ENCODE results near the gene ING5.

Gene ING5

DNA sequence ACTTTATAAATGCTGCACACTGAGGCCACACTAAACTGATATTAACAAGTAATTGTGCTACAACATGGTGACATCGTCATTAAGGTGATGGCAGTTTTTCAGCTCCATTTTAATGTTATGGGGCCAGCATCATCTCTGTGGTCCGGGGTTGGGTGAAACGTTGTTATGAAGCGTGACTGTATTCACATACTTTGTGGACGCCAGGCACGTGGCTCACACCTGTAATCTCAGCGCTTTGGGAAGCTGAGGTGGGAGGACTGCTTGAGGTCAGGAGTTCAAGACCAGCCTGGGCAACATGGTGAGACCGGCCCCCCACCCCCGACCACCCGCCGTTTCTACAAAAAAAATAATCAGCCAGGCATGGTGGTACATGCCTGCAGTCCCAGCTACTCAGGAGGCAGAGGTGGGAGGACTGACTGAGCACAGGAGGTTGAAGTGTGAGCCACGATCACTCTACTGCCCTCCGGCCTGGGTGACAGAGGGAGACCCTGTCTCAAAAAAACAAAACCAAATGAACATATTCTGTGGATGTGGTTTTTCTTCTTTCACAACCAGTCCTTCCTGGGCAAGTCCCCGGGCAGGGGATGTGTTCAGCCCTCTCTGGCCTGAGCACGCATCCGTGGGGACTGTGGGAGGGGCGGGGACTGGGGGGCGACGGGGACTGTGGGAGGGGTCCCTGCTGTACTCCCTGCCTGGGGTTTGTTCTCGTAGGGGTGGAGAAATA is 61.9 kb downstream of the ING5 start:
- DNase-seq, result no peak

DNA sequence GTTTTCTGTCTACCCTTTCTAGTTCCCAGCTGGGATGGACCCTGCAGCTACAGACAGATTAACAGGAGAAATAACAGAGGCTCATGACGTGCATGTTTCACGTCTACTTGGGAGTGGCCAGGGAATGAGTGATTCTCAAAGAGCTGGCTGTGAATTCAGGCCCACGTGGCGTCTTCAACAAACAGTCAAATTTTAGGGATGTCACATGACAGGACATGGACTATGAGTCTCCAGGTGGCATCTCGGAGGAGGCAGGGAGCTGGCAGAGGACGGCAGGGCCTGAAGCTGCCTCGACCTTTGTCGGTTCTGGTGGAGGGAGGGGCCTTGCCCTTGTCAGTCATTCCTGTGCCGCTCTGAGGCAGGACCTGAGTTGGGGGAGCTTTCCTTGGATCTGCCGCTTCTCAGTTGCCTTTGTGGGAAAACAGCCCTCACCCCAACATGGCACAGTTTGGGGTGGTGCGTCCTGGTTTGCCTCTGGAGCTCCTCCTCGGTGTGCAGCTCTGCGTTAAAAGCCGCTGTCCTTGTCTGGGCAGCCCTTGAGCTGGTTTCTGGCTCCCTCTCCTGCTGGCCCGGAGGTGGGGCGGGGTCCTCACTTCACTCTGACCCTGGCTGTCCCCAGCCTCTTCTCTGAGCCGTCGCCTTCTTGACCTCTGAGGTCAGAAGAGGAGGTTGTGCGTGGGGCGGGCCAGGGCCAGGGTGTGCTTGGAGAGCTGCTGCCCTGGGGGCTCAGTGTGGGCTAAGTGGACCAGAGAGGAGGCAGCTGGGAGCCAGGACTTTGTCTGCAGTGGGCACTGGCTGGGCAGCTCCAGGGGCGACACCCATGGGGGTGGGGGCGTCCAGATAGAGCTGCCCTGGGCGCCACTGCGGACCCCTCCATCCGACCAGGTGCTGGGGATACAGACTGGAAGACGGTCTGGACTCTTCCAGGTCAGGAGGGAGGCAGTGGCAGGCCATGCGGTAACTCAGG is 62.7 kb downstream of the ING5 start:
- DNase-seq, result no peak

DNA sequence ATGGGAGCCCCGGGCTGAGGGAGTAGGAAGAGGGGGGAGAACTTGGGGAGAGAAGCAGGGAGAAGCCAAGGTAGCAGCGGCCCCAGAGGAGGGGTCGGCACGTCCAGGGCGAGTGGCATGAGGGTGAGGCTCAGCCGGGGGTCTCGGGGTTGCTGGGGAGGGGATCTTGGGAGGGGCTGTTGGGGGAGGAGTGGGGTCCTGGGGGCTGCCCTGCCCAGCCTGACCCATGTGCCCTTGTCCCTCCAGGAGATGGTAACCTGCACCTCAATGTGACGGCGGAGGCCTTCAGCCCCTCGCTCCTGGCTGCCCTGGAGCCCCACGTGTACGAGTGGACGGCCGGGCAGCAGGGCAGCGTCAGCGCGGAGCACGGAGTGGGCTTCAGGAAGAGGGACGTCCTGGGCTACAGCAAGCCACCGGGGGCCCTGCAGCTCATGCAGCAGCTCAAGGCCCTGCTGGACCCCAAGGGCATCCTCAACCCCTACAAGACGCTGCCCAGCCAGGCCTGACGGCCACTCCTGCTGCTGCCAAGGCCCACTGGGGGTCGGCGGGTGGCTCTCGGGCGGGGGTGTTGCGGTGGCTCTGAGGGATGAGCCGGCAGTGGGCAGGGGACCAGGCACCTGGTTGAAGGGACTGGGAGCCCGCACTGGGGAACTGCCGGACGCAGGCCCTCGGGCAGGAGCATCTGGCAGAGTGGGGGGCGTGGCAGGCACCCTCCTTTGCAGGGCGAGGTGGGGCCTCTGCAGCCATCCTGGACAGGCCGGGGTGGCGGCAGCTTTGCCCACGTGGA is 65.8 kb downstream of the ING5 start:
- DNase-seq, result no peak

DNA sequence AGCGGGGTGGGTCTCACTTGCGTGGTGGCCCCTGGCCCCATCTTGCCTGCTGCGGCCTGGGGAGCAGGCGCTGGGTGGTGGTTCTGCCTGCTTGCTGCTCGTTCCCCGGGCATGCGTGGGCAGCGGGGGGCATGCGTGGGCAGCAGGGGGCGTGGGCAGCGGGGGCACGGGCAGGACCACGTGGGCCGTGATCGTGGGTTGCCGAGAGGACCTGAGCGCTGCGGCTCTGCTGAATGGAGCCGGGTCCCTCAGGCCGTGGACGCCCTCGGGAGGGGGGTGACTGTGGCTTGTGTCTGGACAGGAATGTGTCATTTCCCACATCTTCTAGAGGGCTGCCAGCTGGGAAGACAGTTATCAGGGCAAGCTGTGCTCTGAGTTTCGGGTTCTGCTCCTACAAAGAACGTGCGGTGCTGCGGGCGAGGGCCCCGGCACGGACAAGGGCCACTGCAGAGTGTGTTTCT is 66.4 kb downstream of the ING5 start:
- no peak for DNase-seq

DNA sequence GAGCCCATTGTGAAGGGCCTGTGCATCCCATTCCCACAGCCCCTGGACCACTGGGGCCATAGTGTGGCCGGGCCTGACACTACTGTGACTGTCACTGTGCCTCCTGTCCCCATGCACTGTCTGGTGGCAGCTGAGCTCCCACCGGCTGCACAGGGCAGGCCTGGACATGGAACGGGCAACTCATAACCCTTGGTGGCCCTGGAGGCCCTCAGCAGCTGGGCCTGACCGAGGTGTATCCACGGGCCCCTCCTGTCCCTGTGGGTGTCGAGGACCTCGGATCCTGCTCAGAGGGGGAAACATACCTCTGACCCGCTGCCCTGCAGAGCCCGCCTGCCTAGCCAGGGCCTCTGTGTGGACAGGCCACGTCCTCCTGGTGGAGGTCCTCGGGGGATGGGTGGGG is 67.0 kb downstream of the ING5 start:
- no peak for DNase-seq

DNA sequence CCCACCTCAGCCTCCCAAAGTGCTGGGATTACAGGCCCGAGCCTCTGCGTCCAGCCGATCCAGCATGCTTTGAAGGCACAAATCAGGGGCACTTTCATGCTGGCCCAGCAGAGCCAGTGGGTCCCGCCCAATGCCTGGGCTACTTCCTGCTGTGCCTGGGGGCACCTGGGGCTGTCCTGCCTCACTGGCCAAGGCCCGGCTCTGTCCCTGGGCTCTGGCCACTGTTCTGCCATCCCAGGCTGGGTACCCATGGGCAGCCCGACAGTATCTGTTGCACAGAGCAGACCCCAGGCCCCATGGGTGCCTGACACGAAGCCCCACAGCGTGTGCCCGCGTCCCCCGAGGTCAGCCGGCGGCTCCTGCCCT is 68.0 kb downstream of the ING5 start:
- DNase-seq, result no peak

DNA sequence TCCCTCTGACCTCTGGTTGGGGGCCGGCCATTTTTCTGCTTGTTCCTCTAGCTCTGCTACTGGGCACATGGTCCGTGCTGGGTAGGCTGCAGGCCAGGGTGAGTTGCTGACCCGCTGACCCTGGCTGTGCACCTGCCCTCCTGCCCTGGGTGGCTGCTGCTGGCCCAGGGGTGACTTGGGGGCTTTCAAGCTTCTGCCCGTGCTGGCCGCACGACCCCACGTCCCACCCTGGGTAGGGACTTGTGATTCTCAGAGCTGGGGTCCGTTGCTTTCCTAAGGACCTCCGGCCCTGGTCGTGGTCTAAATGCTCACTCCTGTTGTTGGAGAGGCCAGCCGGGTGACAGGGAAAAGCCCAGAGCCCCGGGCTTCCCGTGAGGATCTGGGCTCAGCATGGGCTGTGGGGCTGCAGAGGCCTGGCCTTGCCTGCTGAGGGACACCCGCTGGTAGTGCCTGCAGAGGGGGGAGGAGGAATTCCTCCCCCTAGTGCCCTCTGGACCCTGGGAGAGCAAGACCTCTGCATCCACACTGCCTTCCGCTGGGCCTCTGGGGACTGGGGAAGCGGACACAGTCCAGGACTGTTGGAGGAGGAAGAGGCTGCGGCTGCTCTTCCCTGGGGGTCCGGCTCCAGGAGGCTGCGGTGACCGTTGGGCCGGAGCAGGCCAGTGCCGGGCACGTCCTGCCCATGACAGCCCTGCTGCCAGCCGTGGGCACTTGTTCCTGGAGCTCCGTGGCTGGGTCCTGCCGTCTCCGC is 68.5 kb downstream of the ING5 start:
- DNase-seq, result no peak

DNA sequence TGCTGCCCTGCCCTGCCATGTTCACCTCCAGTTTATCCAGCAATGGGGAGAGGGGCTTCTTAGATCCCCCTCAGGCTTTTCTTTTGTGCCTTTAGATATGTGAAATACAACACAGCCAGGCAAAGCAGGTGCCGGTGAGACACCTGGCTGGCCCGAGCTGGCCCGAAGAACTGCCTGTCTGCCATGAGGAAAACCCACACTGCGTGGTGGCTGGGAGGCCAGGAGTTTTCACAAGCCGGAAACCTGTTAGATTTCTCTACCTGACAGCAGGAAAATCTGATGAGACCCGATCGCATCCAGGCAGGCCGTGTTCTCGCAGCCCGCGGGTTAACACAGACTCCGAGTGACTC is 69.1 kb downstream of the ING5 start:
- DNase-seq, result no peak

DNA sequence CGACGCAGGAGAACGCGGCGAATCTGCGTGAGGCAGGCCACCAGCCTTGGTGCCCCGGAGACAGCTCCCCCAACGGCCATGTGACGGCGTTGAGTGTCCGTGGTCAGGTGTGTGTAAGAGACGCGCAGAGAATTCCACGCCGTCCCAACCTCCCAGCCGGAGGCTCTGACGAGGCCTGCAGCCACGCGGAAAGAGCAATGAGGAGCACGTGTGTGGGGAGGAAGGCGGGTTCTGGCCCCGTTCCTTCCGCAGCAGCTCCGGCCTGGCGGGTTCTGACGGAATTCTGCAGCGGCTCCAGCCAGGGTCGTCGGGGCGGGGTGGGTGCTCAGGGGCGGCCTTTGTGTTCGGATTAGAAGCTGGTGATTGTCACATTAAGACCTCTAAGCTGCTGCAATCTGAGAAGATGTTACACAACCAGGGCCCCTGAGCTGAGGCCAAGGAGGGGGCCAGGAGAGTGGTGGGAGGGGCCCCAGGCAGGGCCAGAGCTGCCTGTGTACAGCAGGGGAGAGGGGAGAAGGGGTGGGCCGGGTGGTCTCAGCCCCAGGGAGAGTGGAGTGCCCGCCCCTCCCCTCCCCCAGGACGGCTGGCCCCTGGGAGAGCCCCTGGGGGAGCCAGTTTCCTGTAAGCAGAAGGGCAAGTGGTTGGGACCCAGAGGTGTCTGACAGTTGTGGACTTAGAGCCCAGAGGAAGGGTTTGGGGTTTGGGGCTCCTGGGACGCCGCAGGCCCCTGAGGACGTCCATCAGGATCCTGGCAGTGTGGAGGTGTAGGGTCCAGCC is 69.6 kb downstream of the ING5 start:
- DNase-seq, result no peak

DNA sequence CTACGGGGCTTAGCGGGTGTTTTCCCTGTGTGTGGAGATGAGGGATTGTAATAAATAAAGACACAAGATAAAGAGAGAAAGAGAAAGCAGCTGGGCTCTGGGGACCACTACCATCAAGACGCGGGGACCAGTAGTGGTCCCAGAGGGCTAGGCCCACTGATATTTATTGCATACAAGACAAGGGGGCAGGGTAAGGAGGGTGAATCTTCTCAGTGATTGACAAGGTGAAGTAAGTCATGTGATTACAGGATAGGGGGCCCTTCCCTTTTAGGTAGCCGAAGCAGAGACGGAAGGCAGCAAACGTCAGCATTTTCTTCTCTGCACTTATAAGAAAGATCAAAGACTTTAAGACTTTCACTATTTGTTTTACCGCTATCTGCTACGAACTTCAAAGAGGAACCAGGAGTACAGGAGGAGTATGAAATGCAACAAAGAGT is 70.2 kb downstream of the ING5 start:
- DNase-seq, result no peak

DNA sequence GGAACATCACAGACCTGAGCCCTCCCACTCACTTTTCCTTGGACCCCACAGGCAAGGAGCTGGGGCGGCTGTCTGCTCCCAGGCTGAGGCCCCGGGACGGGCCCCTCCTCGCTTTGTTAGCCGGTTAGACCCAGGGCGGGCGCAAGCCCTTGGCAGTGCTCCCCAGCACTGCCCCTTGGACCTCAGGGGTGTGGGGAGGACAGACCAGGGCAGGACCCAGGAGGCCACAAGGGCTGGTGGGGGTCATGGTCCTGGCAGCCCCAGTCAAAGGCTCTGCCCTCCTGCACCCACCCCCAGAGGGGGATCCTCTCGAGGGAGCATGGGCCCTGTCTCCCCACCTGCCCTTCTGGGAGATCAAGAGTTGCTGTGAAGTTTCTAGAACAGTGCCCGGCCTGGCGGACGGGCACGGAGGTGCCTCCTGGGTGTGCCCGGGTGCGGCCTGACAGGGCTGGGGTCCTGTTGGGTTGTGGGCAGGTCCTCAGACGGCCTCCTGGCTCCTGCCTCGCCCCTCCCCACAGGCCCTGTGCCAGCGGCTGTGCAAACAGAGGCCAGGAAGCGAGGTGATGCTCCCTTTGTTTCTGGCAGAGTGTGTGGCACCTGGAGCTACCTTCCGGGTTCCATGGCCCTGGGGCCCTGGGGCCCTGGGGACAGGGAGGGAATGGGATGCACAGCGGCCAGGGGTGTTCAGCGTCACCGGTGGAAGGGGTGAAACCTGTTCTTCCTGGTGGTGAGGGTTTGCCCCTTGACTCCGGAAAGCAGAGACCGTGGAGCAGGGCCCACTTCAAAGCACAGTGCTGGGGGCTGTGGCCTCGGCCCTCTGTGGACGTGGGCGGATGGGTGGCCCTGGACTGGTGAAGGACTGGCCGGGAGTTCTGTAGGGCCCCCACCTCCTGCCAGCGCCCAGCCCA is 71.9 kb downstream of the ING5 start:
- peak; percentile 18 for DNase-seq

DNA sequence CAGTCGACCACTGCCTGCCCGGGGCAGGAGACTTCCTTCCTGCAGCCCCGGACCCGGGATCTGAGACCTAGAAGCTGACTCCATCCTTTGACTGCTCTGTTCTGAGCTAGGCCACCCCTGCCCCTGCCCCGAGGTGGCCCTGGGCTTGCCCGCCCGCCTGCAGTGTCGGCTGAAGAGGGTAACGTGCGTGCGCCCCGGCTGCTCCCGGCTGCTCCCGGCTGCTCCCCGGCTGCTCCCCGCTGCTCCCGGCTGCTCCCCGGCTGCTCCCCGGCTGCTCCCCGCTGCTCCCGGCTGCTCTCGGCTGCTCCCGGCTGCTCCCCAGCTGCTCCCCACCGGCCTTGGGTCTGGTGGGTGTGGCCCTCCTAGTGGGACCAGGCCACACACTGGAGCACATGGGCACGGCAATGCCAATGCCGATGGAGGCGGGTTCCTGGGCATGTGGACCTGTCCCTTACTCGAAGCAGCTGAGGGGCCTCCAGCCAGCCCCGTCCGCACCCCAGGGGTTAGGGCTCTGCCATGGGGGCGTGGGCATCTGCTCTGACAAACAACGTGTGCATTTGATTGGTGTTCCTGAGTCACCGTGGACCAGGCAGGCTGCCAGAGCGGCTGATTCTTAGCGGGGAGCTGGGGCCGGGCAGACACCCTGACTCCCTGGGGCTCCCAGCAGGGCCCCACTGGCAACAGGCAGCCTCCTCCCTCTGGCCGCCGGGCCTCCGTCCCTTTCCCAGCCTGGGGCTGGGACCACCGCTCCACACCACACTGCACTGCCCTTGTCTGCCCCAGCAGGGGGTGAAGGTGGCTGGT is 72.8 kb downstream of the ING5 start:
- no peak for DNase-seq

DNA sequence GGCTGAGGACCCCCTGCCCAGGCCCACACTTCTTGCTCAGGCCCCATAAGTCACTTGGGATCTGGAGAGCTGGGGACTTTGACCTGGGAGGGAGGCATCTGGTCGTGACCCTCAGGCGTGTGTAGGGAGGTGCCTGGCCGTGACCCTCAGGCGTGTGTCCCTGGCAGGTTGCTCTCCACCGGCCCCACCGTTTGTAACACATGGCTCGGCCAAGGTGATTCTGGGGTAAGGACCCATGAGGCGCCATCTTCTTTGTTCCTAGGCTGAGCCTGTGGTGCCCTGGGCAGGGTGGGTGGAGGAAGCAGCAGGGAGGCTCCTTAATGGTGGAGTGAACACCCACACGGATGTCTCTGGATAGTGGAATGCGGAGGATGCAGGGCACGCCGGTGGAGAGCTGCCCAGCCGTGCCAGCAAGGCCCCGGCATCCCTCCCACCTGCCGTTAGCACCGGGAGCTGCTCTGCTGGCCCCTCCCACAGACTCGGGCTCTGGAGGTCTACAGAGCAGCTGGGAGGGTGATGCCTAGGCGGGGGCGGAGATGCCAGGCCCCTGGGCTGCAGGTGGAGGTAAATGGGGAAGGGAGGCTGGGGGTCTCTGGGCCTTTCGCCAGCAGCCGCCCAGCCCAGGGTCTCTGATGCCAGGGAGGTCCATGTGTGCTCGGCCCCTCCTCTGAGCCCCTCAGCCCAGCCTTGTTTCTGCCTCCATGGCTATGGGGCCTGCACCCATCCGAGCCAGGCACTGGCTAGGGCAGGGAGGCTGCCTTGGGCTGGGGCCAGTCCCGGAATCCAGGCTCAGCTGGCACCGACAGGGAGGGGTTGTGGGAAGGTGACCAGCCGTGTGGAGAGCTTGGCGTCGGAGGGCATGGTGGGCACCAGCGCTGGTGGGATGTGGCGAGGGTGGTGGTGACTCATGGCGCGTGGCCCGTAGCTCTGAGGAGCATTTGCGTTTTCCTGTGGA is 73.7 kb downstream of the ING5 start:
- no peak for DNase-seq

DNA sequence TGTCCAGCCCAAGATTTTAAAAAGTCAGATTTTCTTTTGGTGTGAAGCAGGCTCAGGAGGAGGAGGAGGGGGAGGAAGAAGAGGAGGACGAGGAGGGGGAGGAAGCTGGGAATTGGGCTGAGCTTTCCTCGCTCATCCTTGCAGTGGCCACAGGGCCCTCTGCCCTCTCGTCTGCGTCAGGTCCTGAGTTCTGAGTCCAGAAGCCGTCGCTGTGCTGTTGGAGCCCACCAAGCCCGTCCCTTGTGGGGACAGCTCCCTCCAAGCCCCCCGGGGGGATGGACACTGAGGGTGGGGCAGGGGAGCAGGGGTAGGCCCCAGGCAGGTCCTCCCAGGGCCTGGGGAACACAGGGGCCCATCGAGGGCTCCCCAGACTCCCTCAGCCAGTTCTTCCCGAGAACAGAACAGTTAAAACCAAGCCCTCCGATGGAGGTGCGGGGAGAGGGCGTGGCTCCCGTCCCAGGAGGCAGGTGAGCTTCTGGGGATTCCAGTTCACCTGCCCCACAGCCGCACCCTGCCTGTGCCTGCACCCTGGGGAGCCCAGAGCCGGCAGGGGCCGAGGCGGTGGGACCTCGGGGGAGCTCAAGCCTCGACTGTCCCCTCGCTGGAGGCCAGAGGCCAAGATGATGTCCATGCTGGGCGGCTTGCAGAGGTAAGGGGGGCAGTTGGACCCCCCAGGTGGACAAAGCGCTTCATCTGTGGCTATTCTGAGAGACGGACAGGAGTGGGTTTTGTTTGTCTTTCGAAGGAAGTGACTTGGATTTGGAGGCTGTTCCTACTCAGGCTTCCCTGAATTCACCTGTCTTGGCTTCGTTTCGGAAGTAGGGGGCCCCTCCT is 74.7 kb downstream of the ING5 start, which contains the start of gene GAL3ST2:
TSS of gene GAL3ST2 (plus strand) at position 487 of the 834 bp plus-strand sequence. CDS start at position 621, 134 bp downstream.
- DNase-seq, result no peak

DNA sequence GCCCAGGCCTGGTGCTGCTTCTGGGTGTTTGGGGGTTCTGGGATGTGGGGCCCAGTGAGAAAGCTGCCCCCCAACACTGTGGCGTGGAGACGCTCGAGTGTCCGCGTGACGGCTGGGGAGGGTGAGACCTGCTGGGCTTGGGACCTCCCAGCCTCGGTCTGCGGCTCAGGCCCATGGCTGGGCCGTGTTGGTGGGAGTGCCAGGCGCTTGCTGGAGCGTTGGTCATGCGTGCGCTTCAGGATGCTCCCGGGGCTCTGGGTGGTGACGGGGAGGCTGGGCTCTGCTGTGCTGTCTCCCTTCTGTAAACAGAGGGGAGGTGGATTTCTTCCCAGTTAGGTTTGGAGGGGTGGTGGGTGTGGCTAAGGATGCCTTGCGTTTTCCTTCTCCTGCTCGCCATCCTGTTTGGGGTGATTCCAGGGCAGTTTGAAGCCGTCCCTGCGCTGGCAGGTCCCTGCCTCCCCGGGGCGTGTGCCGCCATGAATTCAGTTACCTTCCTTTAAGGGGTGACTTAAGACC is 75.4 kb downstream of the ING5 start:
- DNase-seq, result no peak

DNA sequence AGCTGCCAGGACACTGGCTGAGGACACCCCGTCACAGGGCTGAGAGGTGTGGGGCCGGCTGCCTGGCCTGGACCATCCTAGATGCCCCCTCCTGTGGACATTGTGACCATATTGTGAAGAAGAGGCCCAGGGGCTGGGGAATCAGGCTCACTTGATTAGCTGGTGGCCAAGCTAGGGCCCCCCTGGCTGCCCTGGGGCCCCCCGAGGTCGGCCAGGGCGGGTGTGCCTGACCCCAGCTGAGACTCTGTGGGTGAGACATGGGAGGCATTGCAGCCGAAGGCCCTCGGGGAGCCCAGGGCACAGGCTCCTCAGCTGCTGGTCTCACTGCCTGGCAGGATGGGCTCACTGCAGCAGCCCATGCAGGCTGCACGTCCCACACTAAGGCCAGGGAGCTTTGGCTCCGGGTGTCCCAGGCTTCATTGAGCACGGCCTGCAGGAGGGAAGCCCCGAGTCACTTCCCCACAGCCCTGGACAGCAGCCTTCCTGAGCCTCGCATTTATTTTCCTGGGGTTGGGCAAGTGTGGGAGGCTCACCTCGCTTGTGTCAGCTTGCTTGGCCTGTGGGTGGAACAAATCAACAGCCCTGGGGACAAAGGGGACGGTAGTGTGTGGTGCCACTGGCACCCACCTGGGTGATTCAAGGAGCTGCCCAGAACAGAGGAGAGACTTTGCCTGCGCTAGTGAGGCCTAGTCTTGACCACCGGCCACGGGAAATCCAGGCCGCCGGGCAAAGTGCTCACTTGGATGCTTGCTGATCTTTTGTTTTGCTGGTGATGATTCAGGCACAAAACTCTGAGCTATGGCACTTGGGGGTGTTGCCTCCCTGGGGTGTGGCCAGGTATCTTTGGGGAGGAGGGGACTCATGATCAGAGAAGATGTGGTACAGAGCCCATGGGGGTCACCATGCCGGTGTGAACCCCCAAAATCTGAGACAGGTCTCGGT is 76.1 kb downstream of the ING5 start:
- DNase-seq, result no peak

Measured in NCI-H2029 treated with DMSO at 0.1 percent for 48 hours (cell line).